OCI-LY7 (cell line): ENCODE measurements around the gene FLT3.
"Not testable (repeated sequence)": the region's sequence is repeated elsewhere in the genome, so short reads cannot be mapped to it uniquely, and the experiment has no call there.

ENCODE experiments used
- CTCF ChIP-seq: fragments of 200-600 bp; sonication (generic); conservative IDR thresholded peaks from 2 replicates; pipeline ENCODE4 v1.5.1; 2014; ENCODE audit warnings: mild to moderate bottlenecking, antibody characterized with exemption, low read length, moderate library complexity, mixed read lengths
- EZH2phosphoT487 ChIP-seq: fragments of 200-600 bp; sonication (generic); IDR thresholded peaks from 2 replicates; pipeline ENCODE4 v1.6.1; 2018; ENCODE audit warnings: low read depth, borderline replicate concordance, mild to moderate bottlenecking, mixed run types, antibody characterized with exemption, low read length, moderate library complexity, mixed read lengths

- TF ChIP-seq CTCF, EZH2phosphoT487: not testable (repeated sequence)
Measured at GRCh38 chr13:28032438-28032837, 67.9 kb downstream of the FLT3 start.
